ENCODE results near the gene MAP3K10. TPM values are rescaled to one million over a fixed set of nuclear protein-coding genes. Genes with fewer than 3 reads are reported as not detected.
A peak's percentile ranks its signal among the peaks of the same experiment; 100 is the strongest.

Gene MAP3K10
- total and polyA plus RNA-seq, 9 of the 15 experiments (the other 6 are each of a cell fraction or from before 2014, with no cell fraction given), result 0.01 to 8.0 (median 2.7) TPM; not detected in 1

DNA sequence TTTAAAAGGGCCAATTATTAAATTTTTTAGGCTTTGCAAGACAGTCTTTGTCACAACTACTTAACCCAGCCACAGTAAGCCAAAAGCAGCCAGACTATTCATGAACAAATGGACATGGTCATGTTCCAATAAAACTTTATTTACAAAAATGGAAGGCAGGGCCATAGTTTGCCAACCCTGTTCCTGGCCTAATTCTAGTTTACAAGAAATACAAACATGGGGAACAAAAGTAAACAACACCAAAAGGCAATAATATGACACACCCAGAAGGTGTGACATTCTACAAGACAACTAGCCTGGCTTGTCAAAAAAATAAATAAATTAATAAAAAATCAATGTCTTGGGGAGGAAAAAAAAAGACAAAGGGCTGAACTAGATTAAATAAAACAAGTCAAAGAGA is 60.0 kb downstream of the MAP3K10 start:
- H3K79me2 ChIP-seq (ENCODE audit: control insufficient read depth, insufficient read depth, low read length), result peaks cover 31% of the 10 kb centered on the region
- intact Hi-C loops (cut with micrococcal nuclease) (no loop called here), in situ Hi-C loops (cut with MboI) (no loop called here)
- DNase-seq (ENCODE audit: extremely low read depth in 1 of 4, low spot score in 3 of 4) (no peak), ATAC-seq (no peak), FAIRE-seq (no peak)
- H3K4me1 ChIP-seq (replicated peaks in 1 of 2; ENCODE audit: control insufficient read depth in 2 of 2, insufficient read depth in 2 of 2, low read length in 2 of 2), result peaks cover 0 to 12% of the 10 kb centered on the region in 2 experiments; a peak in 2 of 5 replicates
- H3K4me3 ChIP-seq, result no peak overlapping the region
- H3K9me1 ChIP-seq (ENCODE audit: control insufficient read depth, insufficient read depth, low read length), result peaks cover 4% of the 10 kb centered on the region
- BruUV-seq (replicated peaks), result no TSS peak
- no peaks in the 10 kb centered on the region for H3K9me3 ChIP-seq (replicated peaks; ENCODE audit: control insufficient read depth, insufficient read depth, low read depth, low read length)
- H3K9ac ChIP-seq (ENCODE audit: insufficient read depth in 1 of 2, low read depth in 2 of 2, low read length in 2 of 2), result no peak overlapping the region
- ChIA-PET POLR2A (no interaction called here), CTCF (ENCODE audit: low intra/inter-chr PET ratio) (no interaction called here)
- TF ChIP-seq ZBTB40 (IDR thresholded peaks at IDR 0.05), result peak; percentile 95
- peak; percentile 86 for TF ChIP-seq ZBTB40 (CRISPR knock-in tag; IDR thresholded peaks at IDR 0.05)
- no peak for TF ChIP-seq BCLAF1 (IDR thresholded peaks at IDR 0.05; ENCODE audit: borderline replicate concordance in 1 of 2, control insufficient read depth in 1 of 2, low read depth in 2 of 2, low read length in 1 of 2)
- peaks cover 81% of the 10 kb centered on the region; the same call in 2 of the 3 replicates for H3K36me3 ChIP-seq (ENCODE audit: control insufficient read depth, insufficient read depth, low read length)
- no peak overlapping the region for H3K4me2 ChIP-seq (ENCODE audit: insufficient read depth, low read length)
- H3K27me3 ChIP-seq (ENCODE audit: control insufficient read depth in 2 of 2, insufficient read depth in 2 of 2, low read length in 2 of 2), result no peaks in the 10 kb centered on the region
- no peak overlapping the region for H3K27ac ChIP-seq (ENCODE audit: extremely low read depth, low read depth, low read length)
- H2AFZ ChIP-seq (ENCODE audit: low read depth, low read length), result no peak overlapping the region
- no peaks in the 10 kb centered on the region; the same call in 1 of the 2 replicates for H4K20me1 ChIP-seq (replicated peaks; ENCODE audit: control insufficient read depth, insufficient read depth, low read length)

All from K562 (cell line).